GM19023 (cell line): ENCODE data around the gene SHPK.

Experiments used
- ATAC-seq: cut with Tn5 transposase; IDR thresholded peaks from one replicate; pipeline ENCODE4 v1.9.1; 2021; ENCODE audit warnings: mild to moderate bottlenecking, moderate library complexity; ENCODE audit not compliant: unreplicated experiment

Gene SHPK

DNA sequence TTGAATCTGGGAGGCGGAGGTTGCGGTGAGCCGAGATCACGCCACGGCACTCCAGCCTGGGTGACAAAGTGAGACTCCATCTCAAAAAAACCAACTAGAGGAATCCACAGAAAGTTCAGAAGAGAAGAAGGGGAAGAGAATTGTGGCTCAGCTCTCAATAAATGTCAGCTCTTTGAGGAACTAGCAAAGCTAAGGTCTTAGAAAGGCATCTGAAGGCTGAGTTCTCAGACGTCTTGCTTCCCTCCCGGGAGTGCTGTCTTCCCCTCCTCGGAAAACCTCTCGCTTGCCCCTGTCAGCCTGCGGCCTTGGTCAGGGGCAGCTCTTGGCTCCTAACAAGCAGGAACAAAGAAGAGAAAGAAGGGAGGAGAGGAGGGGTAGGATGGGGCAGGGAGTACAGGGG is 5.3 kb downstream of the SHPK start:
- no peak for ATAC-seq

- ATAC-seq = no peak
Observed at GRCh38 chr17:3627769-3628167, 8.3 kb downstream of the SHPK start.

DNA sequence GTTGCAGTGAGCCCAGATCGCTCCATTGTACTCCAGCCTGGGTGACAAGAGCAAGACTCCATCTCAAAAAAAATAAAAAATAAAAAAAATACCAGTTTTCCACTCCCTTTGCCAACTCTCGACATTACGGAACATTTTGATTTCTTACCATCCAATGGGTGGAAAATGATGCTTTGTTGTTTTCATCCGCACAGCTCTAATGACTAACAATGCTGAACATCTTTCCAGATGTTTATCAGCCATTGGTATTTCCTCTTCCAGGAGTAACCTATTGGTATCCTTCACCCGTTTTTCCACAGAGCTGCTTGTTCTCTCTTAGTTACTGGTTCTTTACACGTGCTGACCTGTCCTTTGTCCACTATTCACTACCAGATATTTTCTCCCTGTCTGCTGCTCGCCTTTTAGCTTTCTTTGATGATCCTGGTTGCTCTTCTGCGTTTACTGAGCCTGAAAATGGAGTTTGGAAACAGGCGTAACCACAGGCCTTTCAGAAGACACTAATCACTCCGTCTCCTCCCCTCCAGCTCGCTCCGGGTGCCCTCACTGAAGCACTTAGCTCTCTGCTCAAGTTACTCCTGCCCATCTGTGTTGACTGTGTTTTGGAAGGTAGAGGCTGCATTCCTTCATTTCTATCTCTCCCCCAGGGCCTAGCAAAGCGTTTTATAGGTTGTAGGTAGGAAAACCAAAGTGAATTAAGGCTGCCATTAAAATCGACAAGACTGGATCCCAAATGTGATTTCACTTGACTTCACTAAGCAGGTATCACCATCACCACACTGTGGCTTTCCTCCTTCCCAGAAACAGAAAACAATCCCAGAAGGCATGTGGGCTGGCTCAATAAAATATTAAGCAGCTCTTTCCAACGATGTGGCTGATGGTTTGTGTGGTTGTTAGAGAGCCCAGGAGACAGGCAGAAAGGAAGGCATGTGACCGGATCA is 8.9 kb downstream of the SHPK start:
- no peak for ATAC-seq

DNA sequence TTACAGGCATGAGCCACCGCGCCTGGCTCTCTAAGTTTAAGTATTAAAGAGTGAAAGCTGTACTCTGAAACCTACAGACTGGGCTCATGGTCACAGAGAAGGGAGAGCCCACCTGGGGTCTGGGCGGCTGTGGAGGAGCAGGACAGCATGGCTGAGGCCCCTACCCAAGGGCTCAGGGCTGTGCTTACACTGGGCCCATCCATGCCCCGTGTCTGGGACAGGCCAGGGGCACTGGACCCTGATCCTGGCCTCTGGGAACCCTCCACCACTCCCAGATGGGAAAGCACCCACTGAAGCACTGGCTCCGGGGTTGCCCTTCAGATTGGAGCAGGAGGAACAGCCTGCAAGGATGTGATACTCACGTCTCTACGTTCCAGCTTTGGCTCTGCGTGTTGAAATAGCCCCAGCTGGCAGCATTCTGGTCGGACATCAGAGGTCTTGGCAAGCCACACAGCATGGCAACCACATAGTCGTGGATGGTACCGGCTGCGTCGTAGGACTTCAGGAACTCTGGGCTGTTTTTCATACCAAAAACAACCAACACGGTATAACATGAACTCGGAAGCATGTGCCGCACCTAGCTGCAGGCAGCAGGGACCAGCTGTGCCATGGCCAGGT is 13.0 kb downstream of the SHPK start:
- no peak for ATAC-seq

- ATAC-seq = no peak
Observed at GRCh38 chr17:3621146-3621720, 14.8 kb downstream of the SHPK start.

GRCh38 chr17:3615160-3615870 is 20.7 kb downstream of the SHPK start:
- ATAC-seq = no peak

- ATAC-seq = no peak
Observed at GRCh38 chr17:3613124-3613523, 22.9 kb downstream of the SHPK start.

GRCh38 chr17:3610523-3610922 is 25.5 kb downstream of the SHPK start:
- ATAC-seq = no peak

- ATAC-seq = no peak
Observed at GRCh38 chr17:3609689-3610088, 26.4 kb downstream of the SHPK start.

DNA sequence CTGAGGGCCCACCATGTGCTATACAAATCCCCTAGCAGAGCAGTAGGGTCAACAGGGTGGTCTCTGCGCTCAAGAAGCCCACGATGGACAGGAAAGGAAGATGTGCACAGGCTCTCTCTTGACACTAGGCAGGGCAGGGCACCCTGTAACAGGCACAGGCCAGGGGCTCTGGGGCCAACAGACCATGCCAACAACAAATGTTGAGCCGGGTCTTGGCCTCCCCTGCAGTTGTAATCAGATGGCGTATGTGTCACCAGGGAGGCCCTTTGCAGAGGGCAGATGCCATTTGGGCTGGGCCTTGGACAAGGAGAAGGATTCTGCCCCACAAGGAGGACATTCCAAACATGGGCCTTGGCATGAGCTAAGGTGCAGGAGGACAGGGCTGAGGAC is 32.2 kb downstream of the SHPK start:
- no peak for ATAC-seq

GRCh38 chr17:3603119-3603869 is 32.8 kb downstream of the SHPK start:
- no peak for ATAC-seq

DNA sequence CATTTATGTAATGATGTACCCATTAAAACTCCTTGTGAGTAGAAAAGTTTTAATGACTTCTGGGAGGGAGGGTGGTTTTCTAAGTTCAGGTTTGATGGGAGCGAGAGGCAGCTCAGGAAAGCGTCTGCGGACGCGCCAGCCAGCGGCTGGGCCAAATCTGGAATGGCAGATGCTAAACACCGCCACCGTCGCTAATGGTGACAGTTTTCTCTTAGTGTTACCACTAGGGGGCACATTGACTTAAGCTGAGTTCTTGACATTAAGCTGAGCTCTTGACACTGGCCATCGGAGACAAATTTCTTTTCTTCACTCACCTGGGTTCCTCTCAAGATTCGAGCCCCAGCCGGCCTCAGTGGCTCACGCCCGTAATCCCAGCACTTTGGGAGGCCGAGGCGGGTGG is 33.6 kb downstream of the SHPK start:
- no peak for ATAC-seq

DNA sequence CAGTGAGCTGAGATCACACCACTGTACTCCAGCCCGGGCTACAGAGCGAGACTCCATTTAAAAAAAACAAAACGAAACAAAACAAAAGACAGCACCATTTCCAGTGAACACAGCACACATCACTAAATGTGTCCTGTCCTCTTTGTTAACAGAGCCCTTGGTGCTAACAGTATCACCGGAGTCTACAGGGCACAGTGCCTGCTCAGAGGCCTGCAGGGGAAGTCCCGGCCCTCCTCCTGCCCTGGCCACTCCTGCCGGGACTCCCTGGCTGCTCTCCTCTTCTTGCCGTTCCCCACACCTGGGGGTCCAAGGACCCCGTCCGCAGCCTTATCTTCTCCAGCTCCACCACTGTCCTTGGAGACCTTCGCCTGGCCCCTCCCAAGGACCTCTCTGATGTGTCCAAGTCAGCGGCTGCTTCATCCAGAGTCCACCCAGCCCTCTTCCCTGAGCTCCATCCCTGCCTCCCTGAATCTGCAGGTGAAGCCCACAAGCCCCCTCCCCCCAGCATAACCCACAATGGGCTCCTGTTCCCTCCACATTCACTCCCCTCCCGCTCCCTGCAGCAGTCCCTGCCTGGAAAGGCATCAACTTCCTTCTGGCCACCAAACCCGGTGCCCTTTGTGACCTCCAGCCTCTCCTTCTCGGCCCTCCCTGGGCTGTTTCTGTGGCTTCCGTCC is 35.4 kb downstream of the SHPK start:
- no peak for ATAC-seq

GRCh38 chr17:3598078-3598477 is 38.0 kb downstream of the SHPK start:
- ATAC-seq = no peak

DNA sequence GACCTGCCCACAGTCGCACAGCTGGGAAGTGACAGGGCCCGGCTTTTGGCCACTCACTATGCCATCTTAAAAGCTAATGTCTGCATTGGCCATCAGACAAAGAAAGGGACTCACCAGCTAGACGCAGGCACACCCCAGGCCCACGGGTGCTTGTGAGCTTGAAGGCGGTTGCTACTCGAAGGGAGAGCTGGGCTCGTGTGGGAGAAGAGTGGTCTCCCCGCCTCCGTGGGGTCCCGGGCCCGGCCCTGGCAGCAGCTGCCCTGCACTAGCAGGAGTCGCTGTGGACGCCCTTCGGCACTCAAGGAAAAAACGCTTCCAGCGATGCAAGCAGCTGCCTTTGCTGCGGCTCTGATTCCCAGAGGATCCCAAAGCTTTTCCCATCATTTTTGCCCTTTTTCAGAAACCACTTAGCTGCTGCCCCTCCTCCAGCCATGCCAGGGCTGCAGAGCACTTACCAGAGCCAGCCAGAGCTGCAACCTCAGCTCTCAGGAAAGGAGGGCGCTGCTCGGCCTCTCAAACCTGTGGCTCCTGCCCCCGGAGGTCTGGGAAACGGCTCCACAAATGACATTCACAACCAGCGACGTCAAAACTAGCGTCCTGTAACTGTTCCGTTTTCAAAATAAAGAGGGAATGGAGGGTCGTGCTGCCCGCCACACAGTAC is 39.1 kb downstream of the SHPK start:
- no peak for ATAC-seq

GRCh38 chr17:3594976-3595375 is 41.1 kb downstream of the SHPK start:
- no peak for ATAC-seq

GRCh38 chr17:3594051-3594800 is 41.8 kb downstream of the SHPK start:
- no peak for ATAC-seq

GRCh38 chr17:3593384-3593783 is 42.7 kb downstream of the SHPK start:
- ATAC-seq = no peak
